Measurements from ENCODE around the gene ACER1. TPM values are rescaled to one million over a fixed set of nuclear protein-coding genes. Genes with fewer than 3 reads are reported as not detected.
"Not testable (repeated sequence)": the region's sequence is repeated elsewhere in the genome, so short reads cannot be mapped to it uniquely, and the experiment has no call there.

ACER1 gene
- total RNA-seq, 4 donors from 2014 or later: 0.61 TPM; not detected in 3

DNA sequence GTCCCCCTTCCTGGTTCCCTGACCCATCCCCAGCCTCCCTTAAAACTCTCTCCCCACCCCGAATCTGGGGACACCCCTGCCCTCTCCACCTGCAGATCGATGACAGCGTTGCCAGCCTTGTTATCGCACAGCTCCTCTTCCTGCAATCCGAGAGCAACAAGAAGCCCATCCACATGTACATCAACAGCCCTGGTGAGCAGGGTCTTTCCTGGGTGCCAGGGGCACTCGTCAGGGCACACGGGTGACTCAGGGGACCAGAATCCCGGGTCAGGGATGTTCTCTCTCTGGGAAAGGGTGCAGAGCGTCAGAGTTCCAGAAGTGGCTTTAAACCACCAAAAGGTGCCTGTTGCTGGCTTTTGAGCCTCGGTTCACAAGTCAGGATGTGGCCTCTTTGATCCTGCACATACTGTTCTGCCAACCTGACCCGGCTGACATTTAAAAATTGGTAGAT, 29.0 kb upstream of the ACER1 start:
- no peak for DNase-seq
- no peaks in the 10 kb centered on the region for H3K36me3 ChIP-seq
- H3K4me3 ChIP-seq: peak overlapping the region; percentile 86 to 100
- peak overlapping the region; percentile 84 to 93 for H3K27ac ChIP-seq
- no peaks in the 10 kb centered on the region for H3K27me3 ChIP-seq
- H3K4me1 ChIP-seq: no peaks in the 10 kb centered on the region
- no peaks in the 10 kb centered on the region for H3K9me3 ChIP-seq
- intact Hi-C loops (cut with DNase I; ENCODE audit: low total_unique reads): no loop called here
- TF ChIP-seq POLR2A (IDR thresholded peaks at IDR 0.05): no peak
- TF ChIP-seq, protein P1, sequence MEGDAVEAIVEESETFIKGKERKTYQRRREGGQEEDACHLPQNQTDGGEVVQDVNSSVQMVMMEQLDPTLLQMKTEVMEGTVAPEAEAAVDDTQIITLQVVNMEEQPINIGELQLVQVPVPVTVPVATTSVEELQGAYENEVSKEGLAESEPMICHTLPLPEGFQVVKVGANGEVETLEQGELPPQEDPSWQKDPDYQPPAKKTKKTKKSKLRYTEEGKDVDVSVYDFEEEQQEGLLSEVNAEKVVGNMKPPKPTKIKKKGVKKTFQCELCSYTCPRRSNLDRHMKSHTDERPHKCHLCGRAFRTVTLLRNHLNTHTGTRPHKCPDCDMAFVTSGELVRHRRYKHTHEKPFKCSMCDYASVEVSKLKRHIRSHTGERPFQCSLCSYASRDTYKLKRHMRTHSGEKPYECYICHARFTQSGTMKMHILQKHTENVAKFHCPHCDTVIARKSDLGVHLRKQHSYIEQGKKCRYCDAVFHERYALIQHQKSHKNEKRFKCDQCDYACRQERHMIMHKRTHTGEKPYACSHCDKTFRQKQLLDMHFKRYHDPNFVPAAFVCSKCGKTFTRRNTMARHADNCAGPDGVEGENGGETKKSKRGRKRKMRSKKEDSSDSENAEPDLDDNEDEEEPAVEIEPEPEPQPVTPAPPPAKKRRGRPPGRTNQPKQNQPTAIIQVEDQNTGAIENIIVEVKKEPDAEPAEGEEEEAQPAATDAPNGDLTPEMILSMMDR (IDR thresholded peaks at IDR 0.05): no peak

- intact Hi-C loops (cut with DNase I; ENCODE audit: low total_unique reads): no loop called here
These were observed 28.6 kb upstream of the ACER1 start for GRCh38 chr19:6362027-6362350.

DNA sequence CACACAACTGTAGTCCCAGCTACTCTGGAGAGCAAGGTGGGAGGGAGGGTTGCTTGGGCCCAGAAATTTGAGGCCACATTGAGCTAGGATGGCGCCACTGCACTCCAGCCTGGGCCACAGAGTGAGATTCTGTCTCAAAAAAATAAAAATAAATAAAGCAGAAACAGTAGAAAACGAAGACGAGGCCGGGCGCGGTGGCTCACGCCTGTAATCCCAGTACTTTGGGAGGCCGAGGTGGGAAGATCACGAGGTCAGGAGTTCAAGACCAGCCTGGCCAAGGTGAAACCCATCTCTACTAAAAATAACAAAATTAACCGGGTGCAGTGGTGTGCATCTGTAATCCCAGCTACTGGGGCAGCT, 27.4 kb upstream of the ACER1 start:
- DNase-seq; H3K4me1 ChIP-seq; H3K36me3 ChIP-seq; H3K9me3 ChIP-seq; intact Hi-C loops (cut with DNase I; ENCODE audit: low total_unique reads); H3K27me3 ChIP-seq: not testable (repeated sequence)
- Histone ChIP-seq H3K27ac (peak overlapping the region; percentile 84 to 93), H3K4me3 (peak overlapping the region; percentile 86 to 100)

More at GRCh38 chr19:6362027-6362350, 28.6 kb upstream of the ACER1 start:
- no peak for TF ChIP-seq POLR2A (IDR thresholded peaks at IDR 0.05)
- TF ChIP-seq, protein P1 (IDR thresholded peaks at IDR 0.05): no peak
- H3K4me3 ChIP-seq: peak overlapping the region; percentile 86 to 100
- H3K36me3 ChIP-seq: no peaks in the 10 kb centered on the region
- H3K27ac ChIP-seq: peak overlapping the region; percentile 84 to 93
- peak; percentile 42 to 43 for DNase-seq
- H3K4me1 ChIP-seq: no peaks in the 10 kb centered on the region
- H3K9me3 ChIP-seq: no peaks in the 10 kb centered on the region
- H3K27me3 ChIP-seq: no peaks in the 10 kb centered on the region

GRCh38 chr19:6360445-6360844, 27.0 kb upstream of the ACER1 start:
- H3K36me3 ChIP-seq; H3K27ac ChIP-seq; intact Hi-C loops (cut with DNase I; ENCODE audit: low total_unique reads); H3K9me3 ChIP-seq; H3K27me3 ChIP-seq; H3K4me3 ChIP-seq; DNase-seq; H3K4me1 ChIP-seq: not testable (repeated sequence)

DNA sequence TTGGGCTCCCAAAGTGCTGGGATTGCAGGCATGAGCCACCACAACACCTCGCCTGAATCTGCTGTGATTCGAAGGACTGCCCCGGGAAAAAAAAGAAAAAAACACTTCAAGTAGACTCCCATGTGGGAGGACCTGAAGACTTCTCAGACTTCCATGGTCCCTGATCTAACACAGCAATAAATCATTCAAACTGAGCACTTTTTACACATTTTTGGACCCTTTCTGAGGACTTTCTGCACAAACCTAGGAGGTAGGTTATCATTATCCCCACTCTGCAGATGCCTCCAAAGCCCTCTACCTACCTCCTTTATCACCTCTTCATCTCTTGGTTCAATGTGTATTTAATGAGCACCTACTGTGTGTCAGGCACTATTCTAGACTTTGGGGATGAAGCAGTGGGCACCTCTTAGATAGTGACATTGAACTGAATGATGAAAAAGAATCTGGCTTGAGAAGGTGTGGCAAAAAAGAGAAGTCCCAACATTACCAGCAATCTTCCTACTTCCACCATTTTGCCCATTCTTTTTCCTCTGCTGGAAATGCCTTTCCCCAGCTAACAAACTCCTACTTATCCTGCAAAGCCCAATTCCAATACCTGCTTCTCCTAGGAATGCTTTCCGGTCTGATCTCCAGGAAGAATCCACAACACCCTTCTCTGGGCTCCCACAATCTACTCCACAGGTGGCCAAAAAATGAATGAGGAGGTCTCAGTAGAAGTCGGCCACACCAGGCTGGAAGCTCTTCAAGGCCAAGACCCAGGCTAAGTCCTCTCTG, 26.3 kb upstream of the ACER1 start:
- Histone ChIP-seq H3K27me3 (no peaks in the 10 kb centered on the region), H3K9me3 (no peaks in the 10 kb centered on the region), H3K27ac (no peak overlapping the region), H3K4me3 (no peak overlapping the region), H3K4me1 (no peaks in the 10 kb centered on the region), H3K36me3 (no peaks in the 10 kb centered on the region)
- TF ChIP-seq, protein P1 (IDR thresholded peaks at IDR 0.05): no peak
- TF ChIP-seq POLR2A (IDR thresholded peaks at IDR 0.05): no peak
- intact Hi-C loops (cut with DNase I; ENCODE audit: low total_unique reads): no loop called here
- no peak for DNase-seq

GRCh38 chr19:6358003-6358402, 24.6 kb upstream of the ACER1 start:
- TF ChIP-seq POLR2A (IDR thresholded peaks at IDR 0.05): no peak
- TF ChIP-seq, protein P1 (IDR thresholded peaks at IDR 0.05): no peak
- intact Hi-C loops (cut with DNase I; ENCODE audit: low total_unique reads): no loop called here
- Histone ChIP-seq H3K4me3 (no peak overlapping the region), H3K4me1 (no peaks in the 10 kb centered on the region), H3K9me3 (no peaks in the 10 kb centered on the region), H3K27me3 (no peaks in the 10 kb centered on the region), H3K36me3 (no peaks in the 10 kb centered on the region), H3K27ac (no peak overlapping the region)
- DNase-seq: no peak

All from uterus (tissue), 4 donors.